Activated CD8-positive, alpha-beta memory T cell treated with anti-CD3 and anti-CD28 coated beads, Interleukin-2, amount 50 U/mL, for 1 hour (primary cell): ENCODE results near the gene CFAP107.
"Not testable (repeated sequence)": the region's sequence is repeated elsewhere in the genome, so short reads cannot be mapped to it uniquely, and the experiment has no call there.

Experiments used
- DNase-seq: peaks from one replicate; pipeline ENCODE4 v3.0.0-alpha.2; 2020; ENCODE audit errors: extremely low read depth

The CFAP107 gene

DNA sequence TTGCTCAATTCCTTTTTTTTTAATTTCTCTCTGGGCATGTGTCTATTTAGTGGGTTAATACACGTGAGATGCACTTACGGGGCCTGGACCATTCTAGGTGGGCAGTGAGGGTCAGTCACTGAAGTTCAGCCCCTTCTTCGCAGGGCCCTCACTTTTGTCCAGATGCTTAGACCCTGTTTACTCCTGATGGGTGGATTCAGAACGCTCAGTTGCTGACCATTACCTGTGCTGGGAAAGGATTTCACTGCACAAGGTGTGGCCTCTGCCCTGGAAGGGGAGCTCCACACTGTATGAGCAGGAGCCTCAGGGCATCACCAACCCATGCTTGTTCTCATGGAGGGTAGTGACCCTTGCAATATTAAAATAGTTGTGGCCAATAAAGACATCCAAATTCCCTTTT, 32.1 kb downstream of the CFAP107 start:
- DNase-seq = no peak

DNA sequence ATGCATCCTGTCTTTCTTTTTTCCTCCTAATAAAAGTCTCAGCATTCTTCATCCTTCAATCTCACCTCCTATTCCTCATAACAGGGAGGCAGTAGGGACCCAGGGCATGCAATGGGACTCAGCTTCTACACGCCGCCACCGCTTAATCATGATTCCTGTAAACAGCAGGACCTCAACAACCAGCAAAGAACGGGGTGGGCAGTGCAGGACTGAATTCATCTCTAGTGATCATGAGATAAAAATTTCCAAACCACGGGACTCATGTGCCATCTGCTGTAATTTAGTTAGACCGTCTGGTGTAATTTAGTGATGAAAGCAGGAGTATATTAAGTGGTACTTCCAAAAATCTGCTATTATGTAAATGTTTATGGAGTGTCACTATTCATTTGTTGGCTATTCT, 32.9 kb downstream of the CFAP107 start:
- no peak for DNase-seq

DNA sequence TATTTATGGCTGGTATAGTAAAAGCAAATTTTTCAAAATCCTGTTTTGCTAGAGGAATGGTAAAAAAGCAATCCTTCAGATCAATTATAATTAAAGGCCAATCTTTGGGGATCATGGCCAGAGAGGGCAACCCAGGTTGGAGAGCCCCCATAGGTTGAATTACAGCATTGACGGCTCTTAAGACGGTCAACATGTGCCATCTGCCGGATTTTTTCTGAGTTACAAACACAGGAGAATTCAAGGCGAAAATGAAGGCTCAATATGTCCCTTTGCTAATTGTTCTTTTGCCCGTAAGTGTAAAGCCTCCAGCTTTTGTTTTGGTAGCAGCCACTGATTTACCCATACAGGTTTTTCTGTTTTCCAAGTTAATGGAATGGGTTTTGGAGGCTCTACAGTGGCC, 35.5 kb downstream of the CFAP107 start:
- DNase-seq = not testable (repeated sequence)

GRCh38 chr1:12783783-12784182, 37.8 kb downstream of the CFAP107 start:
- not testable (repeated sequence) for DNase-seq

DNA sequence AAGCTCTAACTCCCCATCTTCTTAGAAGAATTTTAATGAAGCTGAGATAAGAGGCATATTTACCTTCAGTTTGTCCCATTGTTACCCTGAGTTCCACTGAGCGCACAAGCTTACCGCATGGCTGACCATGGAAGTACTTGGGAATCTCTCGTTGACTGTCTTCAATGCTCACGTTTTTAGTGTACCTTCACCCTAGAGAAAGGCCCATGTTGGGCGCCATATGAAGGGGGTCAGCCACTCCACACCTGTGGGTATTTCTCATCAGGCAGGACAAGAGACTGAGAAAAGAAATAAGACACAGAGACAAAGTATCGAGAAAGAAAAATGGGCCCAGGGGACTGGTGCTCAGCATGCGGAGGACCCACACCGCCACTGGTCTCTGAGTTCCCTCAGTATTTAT, 38.7 kb downstream of the CFAP107 start:
- DNase-seq = not testable (repeated sequence)

GRCh38 chr1:12791097-12791496, 45.1 kb downstream of the CFAP107 start, which contains the start of gene PRAMEF1:
Gene PRAMEF1 (plus strand): TSS chr1:12791397. CDS start chr1:12793228, 1,831 bp downstream.
- not testable (repeated sequence) for DNase-seq

DNA sequence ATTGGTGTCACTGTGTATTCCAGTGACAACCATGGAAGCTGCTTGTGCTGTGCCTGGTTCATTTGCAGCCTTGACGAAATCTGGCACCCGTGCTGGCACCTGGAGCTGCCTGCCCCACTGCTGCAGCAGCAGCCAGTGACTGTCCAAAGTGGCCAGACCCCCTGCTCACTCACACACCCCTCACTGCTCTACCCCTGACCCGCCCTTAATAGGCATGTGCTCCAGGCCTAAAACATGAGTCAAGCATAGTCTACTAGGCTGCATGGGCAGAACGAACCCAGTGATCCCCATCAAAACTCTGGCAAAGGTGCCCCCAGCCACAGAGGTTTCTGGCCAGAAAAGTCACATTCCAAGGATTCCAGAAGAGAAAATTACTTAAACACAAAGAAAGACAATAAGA, 52.9 kb downstream of the CFAP107 start:
- DNase-seq = no peak

- DNase-seq = no peak
Measured at GRCh38 chr1:12799730-12800129, 53.7 kb downstream of the CFAP107 start.

GRCh38 chr1:12809933-12810332, 63.9 kb downstream of the CFAP107 start:
- no peak for DNase-seq

GRCh38 chr1:12810691-12811408, 64.8 kb downstream of the CFAP107 start:
- no peak for DNase-seq

DNA sequence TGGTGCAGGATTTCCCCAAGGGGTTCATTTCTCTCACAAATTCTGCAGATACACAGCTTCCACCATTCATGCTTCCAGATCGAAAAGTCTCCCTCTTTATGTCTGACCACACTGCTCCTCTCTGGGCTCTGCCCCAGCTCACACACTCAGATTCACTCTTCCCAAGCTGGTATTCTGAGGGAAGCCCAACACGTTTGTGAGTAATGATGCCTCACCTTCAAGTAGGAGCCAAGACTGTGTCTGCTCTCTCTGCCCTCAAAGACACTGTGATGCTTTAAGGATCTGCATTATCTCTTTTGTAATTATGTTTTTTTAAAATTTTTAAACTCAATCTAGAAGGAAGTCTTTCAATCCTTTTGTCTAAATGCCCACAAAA, 65.4 kb downstream of the CFAP107 start:
- no peak for DNase-seq
